ENCODE data around the gene CYB5D1. TPM values are rescaled to one million over a fixed set of nuclear protein-coding genes. Genes with fewer than 3 reads are reported as not detected.

Gene CYB5D1
- total and polyA plus RNA-seq, 2 of the 8 experiments (the other 6 are each of a cell fraction or from before 2014, with no cell fraction given): 11.0 to 18.0 TPM

DNA sequence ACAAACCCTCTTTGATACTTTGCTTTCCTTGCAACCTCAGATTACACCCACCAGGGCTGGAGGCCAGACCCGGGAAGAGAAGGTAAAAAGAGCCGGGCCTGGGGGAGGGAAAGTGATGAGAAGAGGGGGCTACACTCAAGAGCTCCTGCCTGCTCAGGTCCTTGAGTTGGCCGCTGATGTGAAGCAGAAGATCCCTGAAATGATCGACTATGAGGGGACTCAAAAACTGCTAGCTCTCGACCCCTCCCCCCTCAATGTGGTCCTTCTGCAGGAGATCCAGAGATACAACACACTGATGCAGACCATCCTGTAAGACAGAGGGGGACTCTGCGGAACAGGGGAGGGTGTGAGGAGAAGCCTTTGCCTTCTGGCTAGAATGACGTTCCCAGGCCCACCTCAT is 26.6 kb upstream of the CYB5D1 start:
- Histone ChIP-seq H2BK120ac (replicated peaks; ENCODE audit: low read depth, low read length) (no peak overlapping the region), H3K9ac (replicated peaks in 1 of 4; ENCODE audit: extremely low read depth in 1 of 4, low read depth in 3 of 4, low read length in 3 of 4) (no peak overlapping the region), H4K8ac (ENCODE audit: extremely low read depth, insufficient read depth, low read length) (no peak overlapping the region), H2BK20ac (ENCODE audit: low read length) (no peak overlapping the region), H2BK12ac (ENCODE audit: low read depth, low read length) (0 out of 2 replicates have a peak overlapping the region, but pooled peaks have one; percentile 3), H3K36me3 (ENCODE audit: control insufficient read depth in 2 of 4, insufficient read depth in 4 of 4, low read length in 3 of 4) (no peaks in the 10 kb centered on the region), H3K14ac (ENCODE audit: insufficient read length) (no peak overlapping the region), H4K91ac (replicated peaks; ENCODE audit: insufficient read length, low read length) (no peak overlapping the region), H3K4me2 (ENCODE audit: insufficient read depth in 1 of 2, low read depth in 2 of 2, low read length in 2 of 2) (no peak overlapping the region), H2BK15ac (ENCODE audit: low read length) (no peak overlapping the region), H3K23ac (ENCODE audit: insufficient read length) (no peak overlapping the region), H3K4ac (replicated peaks; ENCODE audit: insufficient read length, low read depth, low read length) (no peak overlapping the region), H3K27me3 (replicated peaks in 1 of 4; ENCODE audit: control insufficient read depth in 3 of 4, extremely low read depth in 1 of 4, insufficient read depth in 3 of 4, low read length in 3 of 4) (peaks cover 4 to 38% (median 30%) of the 10 kb centered on the region in 4 experiments), H3K79me2 (ENCODE audit: control insufficient read depth in 1 of 2, insufficient read depth in 2 of 2, low read length in 2 of 2) (no peaks in the 10 kb centered on the region), H3K4me3 (ENCODE audit: extremely low read depth in 1 of 4, insufficient read depth in 2 of 4, low read depth in 3 of 4, low read length in 4 of 4) (no peak overlapping the region), H4K20me1 (replicated peaks in 1 of 2; ENCODE audit: control insufficient read depth in 1 of 2, insufficient read depth in 2 of 2, low read length in 2 of 2) (no peaks in the 10 kb centered on the region), H3K18ac (ENCODE audit: extremely low read depth, low read length) (no peak overlapping the region), H2AFZ (ENCODE audit: low read length) (no peak overlapping the region), H3K4me1 (replicated peaks in 1 of 4; ENCODE audit: control insufficient read depth in 3 of 4, insufficient read depth in 4 of 4, low read length in 3 of 4) (peaks cover 0 to 10% (median 5%) of the 10 kb centered on the region in 4 experiments; a peak in 5 of 7 replicates), H3K56ac (replicated peaks; ENCODE audit: insufficient read length, low read depth, low read length) (no peak overlapping the region), H4K5ac (ENCODE audit: insufficient read length, low read depth, low read length) (no peak overlapping the region), H3K23me2 (ENCODE audit: low read depth, low read length) (peaks cover 18% of the 10 kb centered on the region), H3K27ac (ENCODE audit: low read depth, low read length) (no peak overlapping the region), H3K9me3 (ENCODE audit: insufficient read depth in 2 of 2, low read depth in 1 of 2, low read length in 1 of 2) (no peaks in the 10 kb centered on the region), H3K79me1 (ENCODE audit: low read depth, low read length) (no peaks in the 10 kb centered on the region), H2BK5ac (ENCODE audit: low read depth, low read length) (no peak overlapping the region), H2AK5ac (ENCODE audit: low read depth, low read length) (0 out of 2 replicates have a peak overlapping the region, but pooled peaks have one; percentile 13)
- no peak for DNase-seq (ENCODE audit: low read depth in 1 of 2, low spot score in 2 of 2)
- FAIRE-seq: no peak
- 74% methylated on average over 6 of the region's 7 CpGs; no CpG with 5 or more reads in 1 of the 2 experiments for WGBS, 2 experiments (ENCODE audit: extremely low coverage in 1 of 2, insufficient coverage in 1 of 2, insufficient read length in 1 of 2, insufficient replicate concordance in 2 of 2, low coverage in 1 of 2, low lambda C conversion rate in 2 of 2, missing lambda C conversion rate in 1 of 2)
- ChIA-PET CTCF (ENCODE audit: partially characterized antibody) (interaction anchor here (1.4 to 5.5 kb wide), 3 partner anchors 11 to 87 kb away, joined by 4 to 26 read pairs (median 23); no protein-coding TSS in a partner anchor), POLR2A (ENCODE audit: partially characterized antibody) (interaction anchor here (3.0 to 3.3 kb wide), 2 partner anchors 11 to 14 kb away, joined by 10 to 12 read pairs; no protein-coding TSS in a partner anchor)
- TF ChIP-seq JUN (IDR thresholded peaks at IDR 0.05; ENCODE audit: low read depth, low read length) (no peak), ASH2L (IDR thresholded peaks at IDR 0.05; ENCODE audit: low read length) (no peak), TCF12 (IDR thresholded peaks at IDR 0.05; ENCODE audit: low read depth, low read length) (no peak), CTBP2 (IDR thresholded peaks at IDR 0.05; ENCODE audit: borderline replicate concordance, insufficient read depth, insufficient read length, low read length) (no peak), HDAC6 (IDR thresholded peaks at IDR 0.05; ENCODE audit: low read depth, low read length) (no peak), BRCA1 (IDR thresholded peaks at IDR 0.05; ENCODE audit: low read depth, low read length) (no peak), JUND (IDR thresholded peaks at IDR 0.05; ENCODE audit: low read length) (no peak), SRF (IDR thresholded peaks at IDR 0.05; ENCODE audit: low read depth, low read length) (no peak)

Data from H1 (cell line).